Mesendoderm (in vitro differentiated cells): Measurements from ENCODE around the gene CYP4A11.
"Not testable (repeated sequence)": the region's sequence is repeated elsewhere in the genome, so short reads cannot be mapped to it uniquely, and the experiment has no call there.

Source experiments
- DNase-seq: peaks from one replicate; pipeline ENCODE4 v3.0.0; 2013
- H2AK5ac ChIP-seq: 2 replicates; pipeline ENCODE4 v1.6.1; 2013; ENCODE audit warnings: low read length, inconsistent platforms
- H2BK120ac ChIP-seq: 2 replicates; pipeline ENCODE4 v1.6.1; 2013; ENCODE audit warnings: low read depth, mild to moderate bottlenecking, low read length, moderate library complexity, mixed read lengths
- H2BK15ac ChIP-seq: replicated peaks from 2 replicates; pipeline ENCODE4 v1.6.1; 2013; ENCODE audit warnings: low read depth, mild to moderate bottlenecking, moderate library complexity
- H2BK5ac ChIP-seq: 2 replicates; pipeline ENCODE4 v1.6.1; 2013; ENCODE audit warnings: low read length, inconsistent platforms
- H3K18ac ChIP-seq: 2 replicates; pipeline ENCODE4 v1.6.1; 2013; ENCODE audit warnings: mild to moderate bottlenecking, low read length, mixed read lengths
- H3K23ac ChIP-seq: one replicate; pipeline ENCODE4 v1.6.1; 2013; ENCODE audit warnings: low read length
- H3K27ac ChIP-seq: 2 replicates; pipeline ENCODE4 v1.5.1; 2013; ENCODE audit warnings: low read depth, mild to moderate bottlenecking, inconsistent platforms, low read length, moderate library complexity
- H3K27me3 ChIP-seq: 2 replicates; pipeline ENCODE4 v1.6.1; 2013; ENCODE audit warnings: low read length, control low read depth, mild to moderate bottlenecking, inconsistent platforms; ENCODE audit not compliant: insufficient read depth, poor library complexity
- H3K36me3 ChIP-seq: 2 replicates; pipeline ENCODE4 v1.6.1; 2013; ENCODE audit warnings: low read length, inconsistent platforms; ENCODE audit not compliant: control insufficient read depth, insufficient read depth
- H3K4ac ChIP-seq: one replicate; pipeline ENCODE4 v1.6.1; 2013; ENCODE audit warnings: low read depth, mild to moderate bottlenecking, low read length, moderate library complexity
- H3K4me1 ChIP-seq: 2 replicates; pipeline ENCODE4 v1.6.1; 2013; ENCODE audit warnings: low read depth, low read length, inconsistent platforms; ENCODE audit not compliant: control insufficient read depth
- H3K4me2 ChIP-seq: 2 replicates; pipeline ENCODE4 v1.6.1; 2013; ENCODE audit warnings: low read length
- H3K4me3 ChIP-seq: 2 replicates; pipeline ENCODE4 v1.5.1; 2013; ENCODE audit warnings: mild to moderate bottlenecking, low read length
- H3K56ac ChIP-seq: one replicate; pipeline ENCODE4 v1.6.1; 2013; ENCODE audit warnings: low read length
- H3K79me1 ChIP-seq: 2 replicates; pipeline ENCODE4 v1.6.1; 2013; ENCODE audit warnings: low read length, inconsistent platforms
- H3K79me2 ChIP-seq: 2 replicates; pipeline ENCODE4 v1.6.1; 2013; ENCODE audit warnings: mild to moderate bottlenecking, low read length; ENCODE audit not compliant: control insufficient read depth, insufficient read depth
- H3K9ac ChIP-seq: 2 replicates; pipeline ENCODE4 v1.6.1; 2013; ENCODE audit warnings: low read length, inconsistent platforms
- H4K5ac ChIP-seq: one replicate; pipeline ENCODE4 v1.6.1; 2013; ENCODE audit warnings: low read length
- H4K8ac ChIP-seq: one replicate; pipeline ENCODE4 v1.6.1; 2013; ENCODE audit warnings: low read depth, mild to moderate bottlenecking, control low read depth, low read length, moderate library complexity
- WGBS: extraction: QIAGEN DNeasy Blood & Tissue Kit; methylation state at CpG from one replicate; pipeline ENCODE4 v1.1.7; 2013; ENCODE audit warnings: low lambda C conversion rate, missing lambda C conversion rate; ENCODE audit not compliant: insufficient coverage; ENCODE audit errors: extremely low coverage; 5-methylcytosine and 5-hydroxymethylcytosine counted together

Gene CYP4A11

DNA sequence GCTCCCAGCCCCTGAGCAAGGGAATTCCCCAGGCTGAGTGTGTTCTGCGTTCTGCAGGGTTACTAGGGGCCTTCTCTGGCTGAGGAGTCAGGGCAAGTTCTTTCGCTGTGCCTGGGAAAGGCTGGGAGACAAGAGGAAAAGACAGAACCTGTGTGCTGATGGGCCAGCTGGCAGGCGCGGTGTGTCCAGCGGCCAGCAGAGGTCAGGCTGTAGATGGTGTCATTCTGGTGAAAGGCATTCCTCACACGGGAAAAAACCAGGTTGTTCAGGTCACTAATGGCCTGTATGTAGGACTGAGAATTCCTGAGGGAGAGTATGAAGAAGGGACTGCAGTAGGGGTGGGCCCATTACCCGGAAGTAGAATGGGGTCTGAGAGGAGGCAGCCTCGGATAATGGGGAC is 6.4 kb downstream of the CYP4A11 start:
- not testable (repeated sequence) for H4K8ac ChIP-seq, H3K4me1 ChIP-seq, H2AK5ac ChIP-seq, H3K56ac ChIP-seq, H2BK15ac ChIP-seq, H3K4me2 ChIP-seq, H3K27me3 ChIP-seq, H3K27ac ChIP-seq, H2BK120ac ChIP-seq, H3K79me1 ChIP-seq, H3K4me3 ChIP-seq, H3K23ac ChIP-seq, H4K5ac ChIP-seq, H2BK5ac ChIP-seq, H3K4ac ChIP-seq, H3K36me3 ChIP-seq, H3K18ac ChIP-seq, H3K9ac ChIP-seq, H3K79me2 ChIP-seq
- DNase-seq: peak; percentile 77
- no CpG with 5 or more reads among the region's 8 CpGs for WGBS

GRCh38 chr1:46932020-46932419 is 9.3 kb downstream of the CYP4A11 start:
- H2BK120ac ChIP-seq, H2BK15ac ChIP-seq, H3K4me2 ChIP-seq, H3K56ac ChIP-seq, H3K4me3 ChIP-seq, H3K4me1 ChIP-seq, H2BK5ac ChIP-seq, H3K27ac ChIP-seq, H3K9ac ChIP-seq, H2AK5ac ChIP-seq, H4K8ac ChIP-seq, H3K27me3 ChIP-seq, H3K18ac ChIP-seq, H3K79me1 ChIP-seq, H3K36me3 ChIP-seq, H4K5ac ChIP-seq, DNase-seq, H3K4ac ChIP-seq, H3K23ac ChIP-seq, H3K79me2 ChIP-seq: not testable (repeated sequence)
- WGBS: no CpG with 5 or more reads among the region's 2 CpGs

- H3K9ac ChIP-seq: no peak overlapping the region
- no peak overlapping the region for H4K5ac ChIP-seq
- H3K79me1 ChIP-seq: no peaks in the 10 kb centered on the region
- H3K36me3 ChIP-seq: no peaks in the 10 kb centered on the region
- no peak overlapping the region for H3K27ac ChIP-seq
- DNase-seq: no peak
- no peak overlapping the region for H3K4ac ChIP-seq
- no peak overlapping the region for H3K18ac ChIP-seq
- H3K79me2 ChIP-seq: no peaks in the 10 kb centered on the region
- no peak overlapping the region for H2BK120ac ChIP-seq
- no peaks in the 10 kb centered on the region for H3K27me3 ChIP-seq
- H2BK5ac ChIP-seq: no peak overlapping the region
- no peak overlapping the region for H3K4me3 ChIP-seq
- WGBS: no CpG with 5 or more reads among the region's 3 CpGs
- no peaks in the 10 kb centered on the region for H3K4me1 ChIP-seq
- H2AK5ac ChIP-seq: no peak overlapping the region
- no peak overlapping the region for H3K23ac ChIP-seq
- no peak overlapping the region for H3K56ac ChIP-seq
- no peak overlapping the region for H2BK15ac ChIP-seq
- no peak overlapping the region for H4K8ac ChIP-seq
- H3K4me2 ChIP-seq: no peak overlapping the region
These were observed 10.1 kb downstream of the CYP4A11 start for GRCh38 chr1:46931151-46931550.

DNA sequence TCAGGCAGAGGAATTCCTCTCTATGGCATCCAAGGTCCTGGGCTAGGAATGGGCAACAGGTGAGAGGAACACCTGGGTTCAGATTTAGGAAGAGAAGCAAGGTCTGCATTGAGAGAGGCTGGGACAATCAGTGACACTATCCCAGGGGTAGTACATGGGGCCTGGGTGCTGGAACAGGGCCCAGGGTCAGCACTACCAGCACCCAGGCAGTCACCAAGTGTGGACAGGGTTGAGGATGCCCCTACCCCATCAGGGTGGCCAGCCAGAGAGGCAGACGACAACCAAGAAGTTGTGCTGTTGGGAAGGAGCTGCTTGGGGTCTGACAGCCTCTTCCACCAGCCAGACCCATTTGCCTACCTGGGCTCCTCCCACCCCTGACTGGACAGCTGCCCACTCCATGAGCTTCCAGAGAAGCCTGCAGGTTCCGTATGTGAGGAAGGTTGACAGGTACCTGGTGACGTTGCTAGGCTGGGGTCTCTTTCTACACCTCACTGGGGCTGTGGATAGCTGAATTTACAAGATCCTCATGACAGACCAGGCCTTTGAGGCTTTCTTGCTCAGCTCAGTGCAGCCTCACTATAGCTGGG is 13.9 kb downstream of the CYP4A11 start:
- Histone ChIP-seq H3K18ac (no peak overlapping the region), H3K27ac (no peak overlapping the region), H3K4ac (no peak overlapping the region), H3K27me3 (no peaks in the 10 kb centered on the region), H2BK5ac (no peak overlapping the region), H3K79me1 (no peaks in the 10 kb centered on the region), H3K9ac (no peak overlapping the region), H2BK15ac (no peak overlapping the region), H4K8ac (no peak overlapping the region), H3K23ac (no peak overlapping the region), H3K36me3 (no peaks in the 10 kb centered on the region), H3K4me2 (no peak overlapping the region), H3K4me1 (no peaks in the 10 kb centered on the region), H2BK120ac (no peak overlapping the region), H4K5ac (no peak overlapping the region), H3K4me3 (no peak overlapping the region), H3K56ac (no peak overlapping the region), H2AK5ac (no peak overlapping the region), H3K79me2 (no peaks in the 10 kb centered on the region)
- no CpG with 5 or more reads among the region's 3 CpGs for WGBS
- no peak for DNase-seq

- no peak for DNase-seq
- Histone ChIP-seq H3K56ac (no peak overlapping the region), H3K27ac (no peak overlapping the region), H3K18ac (no peak overlapping the region), H3K4me2 (no peak overlapping the region), H4K8ac (no peak overlapping the region), H2BK120ac (no peak overlapping the region), H3K4me1 (no peaks in the 10 kb centered on the region), H3K36me3 (no peaks in the 10 kb centered on the region), H3K9ac (no peak overlapping the region), H2BK15ac (no peak overlapping the region), H3K4me3 (no peak overlapping the region), H3K79me2 (no peaks in the 10 kb centered on the region), H2AK5ac (no peak overlapping the region), H3K23ac (no peak overlapping the region), H4K5ac (no peak overlapping the region), H2BK5ac (no peak overlapping the region), H3K79me1 (no peaks in the 10 kb centered on the region), H3K4ac (no peak overlapping the region), H3K27me3 (no peaks in the 10 kb centered on the region)
- no CpG with 5 or more reads among the region's 2 CpGs for WGBS
These were observed 30.5 kb downstream of the CYP4A11 start for GRCh38 chr1:46910790-46911189.

DNA sequence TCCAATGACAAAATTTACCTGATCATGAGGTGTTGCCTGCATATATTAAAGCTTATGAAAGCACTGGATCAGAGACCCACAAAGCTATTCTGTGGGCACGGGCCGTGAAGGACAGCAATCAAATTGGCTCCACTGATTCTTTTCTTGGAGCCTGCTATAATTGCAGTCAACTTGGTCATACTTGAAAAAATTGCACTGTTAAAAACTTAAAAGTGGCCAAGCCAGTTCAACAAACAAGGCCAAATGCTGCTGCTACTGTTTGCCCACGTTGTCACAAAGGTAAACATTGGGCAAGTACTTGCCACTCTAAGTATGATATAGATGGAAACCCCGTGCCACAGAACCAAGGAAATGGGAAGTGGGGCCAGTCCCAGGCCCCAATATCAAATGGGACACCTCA is 37.8 kb downstream of the CYP4A11 start:
- no peak overlapping the region for H3K4me3 ChIP-seq
- no peak overlapping the region for H2BK120ac ChIP-seq
- no peak overlapping the region for H4K5ac ChIP-seq
- H3K9ac ChIP-seq: no peak overlapping the region
- no CpG with 5 or more reads among the region's 4 CpGs for WGBS
- H3K4me2 ChIP-seq: no peak overlapping the region
- no peaks in the 10 kb centered on the region for H3K36me3 ChIP-seq
- H3K79me1 ChIP-seq: no peaks in the 10 kb centered on the region
- no peak overlapping the region for H4K8ac ChIP-seq
- no peak overlapping the region for H2BK15ac ChIP-seq
- no peaks in the 10 kb centered on the region for H3K4me1 ChIP-seq
- H2AK5ac ChIP-seq: no peak overlapping the region
- no peak for DNase-seq
- H3K27me3 ChIP-seq: no peaks in the 10 kb centered on the region
- H3K56ac ChIP-seq: no peak overlapping the region
- no peak overlapping the region for H3K4ac ChIP-seq
- no peak overlapping the region for H3K18ac ChIP-seq
- no peak overlapping the region for H2BK5ac ChIP-seq
- H3K23ac ChIP-seq: no peak overlapping the region
- no peaks in the 10 kb centered on the region for H3K79me2 ChIP-seq
- H3K27ac ChIP-seq: no peak overlapping the region
